HG03439 (cell line): ENCODE results near the gene LRP4.

Experiments used
- ATAC-seq: cut with Tn5 transposase; IDR thresholded peaks from one replicate; pipeline ENCODE4 v1.9.1; 2021; ENCODE audit warnings: mild to moderate bottlenecking, moderate library complexity; ENCODE audit not compliant: unreplicated experiment

The LRP4 gene

GRCh38 chr11:46896719-46897406, 21.5 kb downstream of the LRP4 start:
- ATAC-seq = no peak

GRCh38 chr11:46895821-46896220, 22.5 kb downstream of the LRP4 start:
- ATAC-seq = no peak

- no peak for ATAC-seq
Measured at GRCh38 chr11:46894961-46895360, 23.4 kb downstream of the LRP4 start.

GRCh38 chr11:46894506-46894905, 23.8 kb downstream of the LRP4 start:
- no peak for ATAC-seq

- ATAC-seq = no peak
Measured at GRCh38 chr11:46892838-46893237, 25.5 kb downstream of the LRP4 start.

- no peak for ATAC-seq
Measured at GRCh38 chr11:46892109-46892508, 26.2 kb downstream of the LRP4 start.

- ATAC-seq = no peak
Measured at GRCh38 chr11:46890665-46891064, 27.7 kb downstream of the LRP4 start.

GRCh38 chr11:46889689-46890475, 28.5 kb downstream of the LRP4 start:
- ATAC-seq = no peak

GRCh38 chr11:46889251-46889650, 29.1 kb downstream of the LRP4 start:
- ATAC-seq = no peak

- ATAC-seq = no peak
Measured at GRCh38 chr11:46888636-46889035, 29.7 kb downstream of the LRP4 start.

GRCh38 chr11:46886211-46886610, 32.1 kb downstream of the LRP4 start:
- ATAC-seq = no peak

GRCh38 chr11:46879056-46879585, 39.2 kb downstream of the LRP4 start:
- ATAC-seq = no peak

- no peak for ATAC-seq
Measured at GRCh38 chr11:46877580-46877979, 40.8 kb downstream of the LRP4 start.

- no peak for ATAC-seq
Measured at GRCh38 chr11:46876471-46876870, 41.9 kb downstream of the LRP4 start.

- ATAC-seq = no peak
Measured at GRCh38 chr11:46874586-46874985, 43.8 kb downstream of the LRP4 start.

GRCh38 chr11:46868912-46869311, 49.4 kb downstream of the LRP4 start:
- ATAC-seq = no peak

- no peak for ATAC-seq
Measured at GRCh38 chr11:46865340-46865739, 53.0 kb downstream of the LRP4 start.

- no peak for ATAC-seq
Measured at GRCh38 chr11:46860218-46860617, 58.1 kb downstream of the LRP4 start.

GRCh38 chr11:46858920-46859546, 59.3 kb downstream of the LRP4 start:
- ATAC-seq = no peak

- ATAC-seq = no peak
Measured at GRCh38 chr11:46857666-46858065, 60.7 kb downstream of the LRP4 start.

- no peak for ATAC-seq
Measured at GRCh38 chr11:46856605-46857343, 61.6 kb downstream of the LRP4 start.
